ENCODE measurements around the gene TMEM163.
"Not testable (repeated sequence)": the region's sequence is repeated elsewhere in the genome, so short reads cannot be mapped to it uniquely, and the experiment has no call there.

Gene TMEM163

DNA sequence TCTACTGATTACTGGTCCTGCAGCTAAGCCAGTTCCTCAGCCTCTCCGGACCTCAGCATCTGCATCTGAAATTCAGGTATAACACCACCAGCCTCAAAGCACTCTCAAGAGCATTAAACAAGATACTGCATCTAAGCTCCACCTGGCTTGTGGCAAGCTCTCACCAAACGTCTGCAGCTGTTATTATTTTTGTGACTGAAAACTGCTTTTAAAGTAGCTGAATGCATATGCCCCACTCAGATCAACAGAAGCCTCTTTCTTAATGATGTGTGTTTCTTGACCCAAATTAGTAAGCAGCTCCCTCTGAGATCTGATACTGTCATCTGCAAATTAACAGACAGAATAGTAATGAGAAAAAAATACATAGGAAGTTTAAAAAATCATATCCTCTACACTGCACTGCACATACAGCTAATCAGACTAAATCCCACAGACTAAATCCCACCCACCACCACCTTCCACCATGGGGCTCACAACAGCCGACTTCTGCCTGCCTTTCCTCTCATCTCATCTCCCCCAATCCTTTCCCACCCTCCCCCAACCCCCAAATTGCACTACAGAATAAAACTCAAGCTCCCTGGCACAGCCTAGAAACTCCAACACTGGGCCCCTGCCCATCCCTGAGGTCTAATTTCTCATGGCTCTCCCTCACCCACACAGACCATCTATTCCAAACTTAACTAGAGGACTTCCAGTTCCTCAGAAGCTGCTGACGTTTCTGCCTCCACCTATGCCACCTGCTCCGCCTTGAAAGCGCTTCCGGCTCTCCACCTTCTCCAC is 52.9 kb downstream of the TMEM163 start:
- no peak for DNase-seq (ENCODE audit: low read depth, low spot score)

DNA sequence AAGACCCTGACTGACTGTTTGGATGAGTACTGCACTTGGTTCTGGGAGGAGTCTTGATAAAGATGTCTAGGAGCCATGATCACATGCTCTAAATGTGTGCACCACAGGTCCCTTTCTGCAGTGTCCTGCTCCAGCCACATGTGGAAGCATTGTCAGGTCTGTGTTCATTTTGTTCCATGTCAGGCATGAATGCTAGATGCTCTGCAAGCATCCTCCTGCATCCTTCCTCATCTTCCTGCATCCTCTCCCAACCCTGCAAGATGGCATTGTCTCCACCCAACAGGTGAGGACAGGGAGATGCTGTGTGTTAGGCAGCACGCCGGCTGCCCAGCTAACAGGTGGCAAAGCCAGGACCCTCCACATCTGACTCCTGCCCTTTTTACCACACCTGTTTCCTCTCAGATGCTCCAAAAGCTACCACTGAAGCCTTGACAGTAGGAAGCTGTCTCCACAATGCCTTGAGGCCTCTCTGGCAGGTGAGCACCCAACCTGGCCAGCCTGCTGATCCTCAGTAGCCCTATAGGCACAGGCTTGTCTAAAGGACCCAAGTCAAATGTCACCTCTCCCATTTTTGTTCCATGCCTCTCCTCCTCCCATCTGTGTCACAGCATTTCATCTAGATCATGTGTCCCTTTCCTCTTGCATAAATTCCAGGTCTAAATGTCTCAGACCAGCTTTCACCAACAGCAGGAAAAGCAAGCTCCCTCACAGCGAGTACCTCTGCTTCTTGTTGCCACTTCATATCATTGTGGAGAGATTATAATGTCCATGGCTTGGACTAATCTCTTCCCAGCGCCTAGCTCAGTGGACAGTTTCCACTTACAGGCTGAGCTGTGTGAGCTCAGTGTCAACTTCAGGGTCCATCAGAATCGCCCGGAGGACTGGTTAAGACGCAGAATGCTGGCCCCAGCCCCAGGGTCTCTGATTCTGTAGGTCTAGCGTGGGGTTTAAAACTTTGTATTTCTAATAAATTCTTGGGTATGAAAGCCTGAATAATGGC is 55.0 kb downstream of the TMEM163 start:
- DNase-seq (ENCODE audit: low read depth, low spot score): no peak

DNA sequence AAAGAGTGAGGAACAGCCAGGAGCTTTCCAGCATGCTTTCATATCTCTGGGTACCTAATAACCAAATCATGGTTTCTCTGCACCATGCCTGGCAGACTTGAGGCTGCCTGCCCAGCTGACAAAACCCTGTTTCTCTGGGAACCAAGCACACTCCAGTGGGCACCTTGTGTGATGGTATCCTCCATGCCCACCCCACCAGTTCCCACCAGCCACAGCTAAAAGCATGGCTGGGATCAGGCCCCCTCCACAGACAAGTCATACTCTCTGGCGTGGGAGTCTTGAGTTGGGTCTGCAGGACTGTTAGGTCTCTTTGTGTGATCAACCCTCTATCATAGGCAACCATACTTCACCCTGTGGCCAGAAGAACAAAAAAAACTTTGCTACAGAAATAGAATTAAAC is 56.0 kb downstream of the TMEM163 start:
- no peak for DNase-seq (ENCODE audit: low read depth, low spot score)

DNA sequence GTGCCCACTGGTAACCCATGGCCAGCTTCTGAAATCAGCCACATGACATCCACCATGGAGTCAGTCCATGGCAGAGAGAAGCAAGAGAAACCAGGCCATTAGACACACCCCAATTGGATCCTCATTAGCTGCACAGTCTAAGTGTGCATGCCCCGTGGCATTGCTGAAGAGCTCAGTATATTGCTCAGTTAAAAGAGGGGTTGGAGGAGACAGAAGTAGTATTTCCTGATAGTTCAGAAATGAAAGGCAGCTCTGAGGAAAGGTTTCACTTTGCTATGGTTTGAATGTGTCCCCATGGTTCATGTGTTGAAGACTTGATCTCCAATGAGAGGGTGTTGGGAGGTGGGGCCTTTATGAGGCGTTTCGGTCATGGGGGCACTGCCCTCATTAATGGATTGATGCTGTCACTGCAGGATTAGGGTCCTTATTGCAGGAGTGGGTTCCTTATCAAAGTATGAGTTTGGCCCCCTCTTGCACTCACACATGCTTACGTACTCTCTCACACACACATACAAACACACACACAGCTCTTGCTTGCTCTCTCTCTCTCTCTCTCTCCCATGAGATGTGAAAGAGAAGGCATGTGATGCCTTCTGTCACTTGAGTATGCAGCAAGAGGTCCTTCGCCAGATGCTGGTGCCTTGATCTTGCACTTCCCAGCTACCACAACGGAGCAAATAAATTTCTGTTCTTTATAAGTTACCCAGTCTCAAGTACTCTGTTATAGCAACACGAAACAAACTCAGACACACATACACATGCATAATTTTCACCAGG is 58.0 kb downstream of the TMEM163 start:
- no peak for DNase-seq (ENCODE audit: low read depth, low spot score)

DNA sequence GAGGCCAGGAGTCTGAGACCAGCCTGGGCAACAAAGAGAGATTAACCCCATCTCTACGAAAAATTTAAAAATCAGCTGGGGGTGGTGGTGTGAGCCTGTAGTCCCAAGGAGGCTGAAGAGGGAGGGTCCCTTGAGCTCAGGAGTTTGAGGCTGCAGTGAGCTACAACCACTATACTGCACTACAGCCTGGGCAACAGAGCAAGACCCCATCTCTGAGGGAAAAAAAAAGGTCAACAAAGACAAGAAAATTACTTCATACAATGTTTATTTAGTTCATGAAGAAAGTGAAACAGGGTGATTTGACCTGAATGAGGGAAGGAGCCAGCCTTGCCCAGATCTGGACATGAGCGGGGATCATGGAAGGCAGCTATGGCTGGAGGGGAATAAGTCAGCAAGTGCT is 59.1 kb downstream of the TMEM163 start:
- DNase-seq (ENCODE audit: low read depth, low spot score): no peak

DNA sequence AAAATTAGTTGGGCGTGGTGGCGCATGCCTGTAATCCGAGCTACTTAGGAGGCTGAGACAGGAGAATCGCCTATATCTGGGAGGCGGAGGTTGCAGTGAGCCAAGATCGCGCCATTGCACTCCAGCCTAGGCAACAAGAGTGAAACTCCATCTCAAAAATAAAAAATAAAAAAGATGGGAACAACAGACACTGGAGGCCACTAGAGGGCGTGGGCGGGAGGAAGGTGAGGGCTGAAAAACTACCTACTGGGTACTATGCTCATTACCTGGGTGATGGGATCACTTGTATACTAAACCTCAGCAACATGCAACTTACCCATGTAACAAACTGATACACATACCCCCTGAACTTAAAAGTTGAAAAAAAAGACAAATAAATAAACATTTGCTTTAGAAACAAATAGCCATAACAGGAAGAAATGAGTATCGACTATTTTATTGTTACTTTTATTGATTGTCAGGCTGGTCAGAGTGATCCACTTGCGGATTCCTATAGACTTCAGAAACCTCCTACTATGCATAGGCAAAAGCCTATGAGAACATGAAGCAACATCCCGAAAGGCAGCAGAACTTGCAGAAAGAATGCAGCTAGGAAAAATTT is 61.0 kb downstream of the TMEM163 start:
- DNase-seq (ENCODE audit: low read depth, low spot score): no peak

DNA sequence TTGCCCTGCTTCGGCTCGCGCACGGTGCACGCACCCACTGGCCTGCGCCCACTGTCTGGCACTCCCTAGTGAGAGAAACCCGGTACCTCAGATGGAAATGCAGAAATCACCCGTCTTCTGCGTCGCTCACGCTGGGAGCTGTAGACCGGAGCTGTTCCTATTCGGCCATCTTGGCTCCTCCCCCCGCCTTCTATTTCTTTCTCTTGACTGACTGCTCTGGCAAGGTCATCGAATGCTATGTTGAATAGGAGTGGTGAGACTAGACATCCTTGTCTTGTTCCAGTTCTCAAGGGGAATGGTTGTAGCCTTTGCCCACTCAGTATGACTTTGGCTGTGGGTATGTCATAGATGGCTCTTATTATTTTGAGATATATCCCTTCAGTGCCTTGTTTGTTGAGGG is 62.4 kb downstream of the TMEM163 start:
- not testable (repeated sequence) for DNase-seq (ENCODE audit: low read depth, low spot score)

DNA sequence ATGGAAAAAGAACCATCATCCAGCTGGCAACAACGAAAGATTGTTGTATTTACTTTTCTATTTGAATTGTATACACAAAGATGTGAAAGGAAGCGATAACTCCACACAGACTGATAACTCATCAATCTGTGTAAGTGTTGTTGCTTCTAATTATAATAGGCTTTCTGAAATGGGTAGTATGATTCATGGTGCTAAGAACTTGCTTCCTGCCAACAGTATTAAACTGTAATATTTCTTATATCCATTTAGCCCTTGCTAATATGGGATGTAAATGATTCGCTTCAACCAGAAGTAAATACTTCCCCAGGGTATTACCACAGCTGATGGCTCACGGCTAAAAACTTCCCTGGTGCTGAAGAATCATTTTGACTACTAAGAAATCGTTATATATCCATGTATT is 70.2 kb downstream of the TMEM163 start:
- DNase-seq (ENCODE audit: low read depth, low spot score): no peak

DNA sequence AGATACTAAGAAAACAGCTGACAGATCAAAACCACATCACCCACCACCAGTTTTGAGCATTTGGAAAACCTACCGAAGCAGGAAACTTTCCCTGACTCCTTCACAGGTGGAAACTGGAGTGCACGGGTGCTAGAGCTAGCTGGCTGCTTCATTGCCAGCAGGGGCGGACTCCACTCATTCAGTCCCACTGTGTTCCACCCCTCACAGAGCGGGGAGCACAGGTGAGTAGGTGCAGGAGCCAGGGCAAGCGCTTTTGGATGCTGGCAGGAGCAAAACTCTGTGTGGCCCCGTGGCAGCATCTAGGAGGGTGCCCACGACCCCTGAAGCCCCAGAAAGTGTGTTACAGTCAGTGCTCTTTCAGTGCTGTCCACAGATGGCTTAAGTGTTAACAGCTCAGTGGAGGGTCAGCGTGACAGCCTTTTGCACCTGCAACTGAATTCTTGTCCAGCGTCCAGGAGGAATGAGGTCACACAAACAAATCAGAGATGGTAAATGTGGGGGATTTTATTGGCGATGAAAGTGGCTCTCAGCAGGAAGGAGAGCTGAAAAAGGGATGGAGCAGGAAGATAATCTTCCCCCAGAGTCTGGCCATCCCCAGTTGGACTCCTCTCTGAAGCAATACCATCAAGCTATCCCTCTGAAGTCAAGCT is 71.1 kb downstream of the TMEM163 start:
- no peak for DNase-seq (ENCODE audit: low read depth, low spot score)

DNA sequence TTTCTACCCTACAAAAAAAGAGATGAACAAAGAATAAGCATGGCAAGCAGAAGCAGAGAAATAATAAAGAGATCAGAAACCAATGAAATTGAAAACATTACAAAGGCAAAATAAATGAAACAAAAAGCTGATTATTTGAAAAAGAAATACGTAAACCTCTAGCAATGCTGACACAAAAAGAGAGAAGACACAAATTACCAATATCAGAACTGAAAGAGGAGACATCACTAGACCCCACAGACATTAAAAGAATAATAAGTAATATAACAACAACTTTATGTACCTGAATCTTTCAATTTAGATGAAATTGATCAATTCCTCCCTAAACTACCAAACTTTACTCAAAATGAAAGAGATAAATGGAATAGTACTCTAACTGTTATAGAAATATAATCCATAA is 75.9 kb downstream of the TMEM163 start:
- no peak for DNase-seq (ENCODE audit: low read depth, low spot score)

DNA sequence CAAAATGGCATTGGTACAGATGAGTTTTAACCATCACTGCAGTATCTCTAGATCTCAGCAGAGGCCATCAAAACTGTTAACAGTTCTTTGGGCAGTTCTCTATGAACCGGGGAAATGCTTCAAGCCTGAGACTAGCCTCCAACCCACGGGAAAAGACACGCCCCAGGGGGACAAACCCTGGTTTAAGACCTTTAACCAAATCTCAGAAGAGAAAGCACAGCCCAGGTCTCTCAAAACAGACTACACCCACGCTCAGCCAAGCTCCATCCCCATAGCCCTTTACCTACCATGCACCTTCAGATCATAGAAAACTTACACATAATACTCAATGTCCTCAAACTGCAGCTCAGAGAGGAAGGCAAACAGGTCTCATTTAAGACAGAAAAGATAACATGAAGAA is 78.3 kb downstream of the TMEM163 start:
- no peak for DNase-seq (ENCODE audit: low read depth, low spot score)

DNA sequence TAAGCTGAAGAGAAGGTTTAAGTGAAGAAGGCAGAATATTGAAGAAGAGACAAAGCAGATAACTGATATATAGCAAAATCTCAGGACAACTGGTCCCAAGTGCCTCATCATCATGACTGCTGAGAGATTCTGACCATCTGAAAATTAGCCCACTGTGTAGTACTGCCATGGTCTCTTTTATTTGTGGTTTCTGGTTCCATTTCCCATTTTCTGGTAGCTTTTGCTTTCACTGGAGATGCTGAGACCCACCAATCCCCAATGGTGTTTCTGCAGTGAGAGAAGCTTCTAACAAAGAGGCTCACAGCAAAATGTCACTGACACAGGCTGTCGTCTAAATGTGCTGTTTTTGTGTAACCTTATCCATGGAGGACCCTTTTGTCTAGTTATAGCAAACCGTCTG is 79.5 kb downstream of the TMEM163 start:
- DNase-seq (ENCODE audit: low read depth, low spot score): no peak

DNA sequence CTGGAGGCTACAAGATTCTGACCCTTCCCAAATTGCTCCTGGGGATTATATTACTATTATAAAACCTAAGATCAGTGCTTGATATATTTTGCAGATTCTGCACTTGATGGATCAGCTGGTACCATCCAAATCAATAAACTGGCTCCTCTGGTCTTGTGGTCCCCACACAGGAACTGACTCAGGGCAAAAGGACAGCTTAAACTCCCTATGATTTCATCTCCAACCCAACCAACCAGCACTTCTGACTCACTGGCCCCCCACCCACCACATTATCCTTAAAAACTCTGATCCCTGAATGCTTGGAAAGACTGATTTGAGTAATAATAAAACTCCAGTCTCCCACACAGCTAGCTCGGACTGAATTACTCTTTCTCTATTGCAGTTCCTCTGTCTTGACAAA is 82.1 kb downstream of the TMEM163 start:
- no peak for DNase-seq (ENCODE audit: low read depth, low spot score)

DNA sequence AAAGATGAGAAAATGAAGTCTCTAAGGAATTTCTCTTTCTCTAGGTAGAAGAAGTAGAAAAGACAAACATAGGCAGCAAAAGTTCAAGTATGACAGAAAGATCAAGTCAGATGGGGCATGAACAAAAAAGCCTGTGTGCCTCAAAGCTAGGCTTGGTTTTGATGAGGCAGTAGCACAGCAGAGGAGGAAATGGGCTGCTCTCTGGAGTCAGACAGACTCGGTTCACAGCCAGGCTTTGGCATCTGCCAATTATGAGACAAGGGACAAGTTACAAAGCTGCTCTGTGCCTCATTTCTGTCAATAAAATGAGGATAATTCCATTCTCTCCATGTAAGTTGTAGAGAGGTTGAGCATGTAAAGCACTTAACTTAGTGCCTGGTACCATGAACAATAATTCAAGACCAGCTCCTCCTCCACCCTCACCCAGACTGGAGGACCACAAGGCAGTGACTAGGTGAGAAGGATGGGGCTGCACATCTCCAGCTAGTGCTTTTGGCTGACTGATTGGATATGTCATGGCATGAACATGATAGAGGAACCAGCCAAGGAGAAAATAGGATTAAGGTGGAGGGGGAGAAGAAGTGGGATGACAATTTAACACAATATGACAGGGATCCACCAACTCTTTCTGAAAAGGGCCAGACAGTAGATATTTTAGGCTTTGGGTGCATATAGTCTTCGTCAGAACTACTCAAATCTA is 84.6 kb downstream of the TMEM163 start:
- no peak for DNase-seq (ENCODE audit: low read depth, low spot score)

DNA sequence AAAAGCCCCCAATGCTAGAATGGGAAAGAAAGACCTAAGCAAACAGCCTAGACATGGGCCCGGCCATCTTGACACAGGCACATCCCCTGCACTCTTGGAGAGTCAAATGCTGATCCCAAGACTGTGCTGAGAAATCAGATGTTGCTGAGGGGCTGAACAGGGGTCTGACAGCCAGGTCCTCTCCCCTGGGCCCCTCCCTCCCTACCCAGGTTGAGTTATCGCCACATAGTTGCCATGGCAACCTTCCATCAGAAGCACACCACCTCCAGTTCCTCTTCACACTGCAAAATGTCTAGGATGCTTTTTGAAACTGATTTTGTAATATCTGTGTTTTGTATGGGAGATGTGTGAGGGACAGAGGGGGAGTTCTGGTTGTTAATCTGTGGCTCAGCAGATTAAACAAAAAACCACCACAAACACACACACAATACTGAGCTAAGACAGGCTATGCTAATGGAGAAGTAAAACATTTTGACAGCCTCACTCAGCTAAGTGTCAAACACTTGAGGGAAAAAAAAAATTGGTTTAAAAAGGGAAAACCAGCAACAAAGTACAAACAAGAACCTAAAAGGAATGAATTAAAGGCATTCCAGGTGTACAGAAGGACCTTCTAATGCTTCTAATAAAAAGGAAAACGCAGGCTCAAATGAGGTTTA is 88.2 kb downstream of the TMEM163 start:
- no peak for DNase-seq (ENCODE audit: low read depth, low spot score)

DNA sequence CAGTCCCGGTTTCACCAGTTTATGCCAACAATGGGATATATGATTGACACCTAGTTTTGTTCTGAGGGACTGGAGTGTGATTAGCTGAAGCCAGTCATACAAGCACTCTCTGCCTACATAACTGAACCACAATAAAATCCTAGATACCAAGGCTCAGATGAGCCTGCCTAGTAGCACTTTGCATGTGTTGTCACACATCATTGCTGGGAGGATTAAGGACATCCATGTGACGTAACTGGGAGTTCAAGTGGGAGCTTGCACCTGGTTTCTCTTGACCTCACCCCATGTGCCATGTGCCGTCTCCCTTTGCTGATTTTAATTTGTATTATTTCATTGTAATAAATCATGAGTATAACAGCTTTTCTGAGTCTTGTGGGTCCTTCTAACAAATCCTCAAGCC is 90.3 kb downstream of the TMEM163 start:
- no peak for DNase-seq (ENCODE audit: low read depth, low spot score)

DNA sequence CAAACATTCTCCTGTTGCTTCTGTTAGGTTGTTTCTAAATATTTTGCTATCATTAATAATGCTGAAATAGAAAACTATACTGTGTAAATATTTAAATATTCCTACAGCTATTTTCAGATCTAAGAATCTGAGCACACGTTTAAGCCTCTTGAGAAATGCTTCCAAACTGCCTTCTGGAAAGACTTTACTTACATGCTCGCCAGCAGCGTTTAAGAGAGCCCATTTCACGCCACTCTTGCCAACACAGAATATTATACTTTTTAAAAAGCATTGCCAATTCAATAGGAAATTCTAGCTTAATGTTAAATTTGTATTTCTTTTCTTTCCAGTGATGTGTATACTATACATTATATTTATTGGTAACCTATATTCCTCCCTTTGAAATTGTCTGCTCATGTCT is 92.0 kb downstream of the TMEM163 start:
- no peak for DNase-seq (ENCODE audit: low read depth, low spot score)

DNA sequence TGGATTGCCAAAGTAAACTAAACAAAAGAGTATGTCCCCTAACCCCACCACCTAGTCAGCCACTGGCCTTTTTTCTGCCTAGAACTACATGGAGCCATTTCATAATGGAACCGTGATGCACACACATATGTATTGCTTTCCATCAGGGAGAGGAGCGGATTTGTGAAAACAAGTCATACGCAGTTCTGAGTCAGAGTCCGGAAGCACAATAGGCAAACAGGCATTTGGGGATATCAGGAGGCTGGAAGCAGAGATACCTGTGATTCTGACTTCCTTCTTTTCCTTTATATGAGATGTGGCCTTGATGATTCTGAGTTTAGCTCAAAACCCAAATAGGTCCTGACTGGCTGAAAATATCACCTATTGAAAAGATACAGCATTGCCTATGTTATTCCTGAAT is 93.5 kb downstream of the TMEM163 start:
- DNase-seq (ENCODE audit: low read depth, low spot score): no peak

DNA sequence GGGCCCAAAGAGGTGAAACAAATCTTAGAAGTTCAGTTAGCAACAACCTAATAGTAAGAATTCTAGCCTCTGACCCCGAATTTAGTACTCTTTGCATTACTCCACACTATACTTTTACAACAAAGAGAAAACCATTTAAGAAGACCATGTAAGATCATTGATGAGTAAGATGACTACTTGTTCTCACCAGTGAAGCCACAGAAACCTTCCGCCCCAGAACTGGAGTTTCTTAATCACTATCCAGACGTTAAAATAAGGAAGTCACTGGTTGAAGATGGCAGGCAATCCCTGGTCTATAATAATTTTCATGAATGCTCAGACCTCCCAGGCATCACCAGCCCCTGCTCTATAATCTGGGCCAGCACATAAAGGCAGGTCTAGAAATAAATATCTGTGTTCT is 95.0 kb downstream of the TMEM163 start:
- DNase-seq (ENCODE audit: low read depth, low spot score): no peak

DNA sequence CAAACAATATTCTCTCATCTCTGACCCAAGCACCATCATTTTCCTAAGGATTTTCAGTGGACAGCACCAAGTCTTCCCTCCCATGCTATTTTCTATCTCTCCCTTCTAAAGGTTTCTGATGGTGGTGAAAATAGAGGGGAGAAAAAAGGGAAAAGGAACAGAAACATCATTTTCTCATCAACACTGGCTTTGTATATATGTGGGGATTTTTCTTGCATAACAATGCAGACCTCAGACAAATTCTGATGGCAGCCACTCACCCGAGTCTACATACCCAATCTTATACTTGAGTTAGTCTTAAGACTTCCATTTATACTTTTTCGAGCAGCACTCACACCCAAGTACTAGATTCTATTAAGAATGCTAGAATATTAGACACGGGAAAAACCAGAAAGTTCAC is 95.8 kb downstream of the TMEM163 start:
- no peak for DNase-seq (ENCODE audit: low read depth, low spot score)
